ENCODE measurements around the gene RAB21.
"Not testable (repeated sequence)": the region's sequence is repeated elsewhere in the genome, so short reads cannot be mapped to it uniquely, and the experiment has no call there.

The RAB21 gene

DNA sequence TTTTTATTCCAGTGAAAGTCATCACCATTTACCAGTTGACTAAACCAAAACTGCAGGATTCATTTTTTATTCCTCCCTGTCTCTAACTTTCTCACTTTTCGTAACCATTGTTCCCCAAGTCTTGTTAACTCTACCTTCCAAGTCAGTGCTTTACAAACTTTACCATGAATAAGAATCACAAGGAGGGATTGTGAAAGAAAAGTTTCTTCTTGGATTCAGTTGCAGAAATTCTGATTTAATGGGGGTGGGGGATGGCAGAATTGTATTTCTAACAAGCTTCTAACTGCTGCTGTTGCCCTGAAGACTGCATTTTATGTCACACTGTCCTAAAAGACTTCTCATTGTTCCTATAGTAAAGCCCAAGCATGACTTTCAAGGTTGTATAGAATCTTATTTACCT lies 5.0 kb upstream of the RAB21 start:
- DNase-seq (ENCODE audit: low read depth, low spot score) = no peak

DNA sequence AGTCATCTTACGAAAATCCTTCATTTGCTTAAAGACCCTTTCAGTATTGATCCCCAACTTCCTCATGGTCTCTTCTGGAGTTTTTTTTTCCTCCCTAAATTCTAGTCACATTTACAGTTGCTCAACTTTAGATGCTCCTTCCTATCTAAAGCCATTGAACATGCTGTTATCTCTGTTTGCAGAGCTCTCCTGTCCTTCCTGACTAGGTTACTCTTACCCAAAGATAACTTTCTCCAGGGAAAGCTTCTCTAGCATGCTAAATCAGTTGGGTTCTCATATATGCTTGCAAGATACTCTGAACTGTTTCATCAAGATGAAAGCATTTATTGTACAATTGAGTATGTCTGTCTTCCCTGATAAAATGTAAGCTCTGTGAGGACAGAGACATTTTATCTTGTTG lies 1.8 kb upstream of the RAB21 start:
- DNase-seq (ENCODE audit: low read depth, low spot score) = no peak

DNA sequence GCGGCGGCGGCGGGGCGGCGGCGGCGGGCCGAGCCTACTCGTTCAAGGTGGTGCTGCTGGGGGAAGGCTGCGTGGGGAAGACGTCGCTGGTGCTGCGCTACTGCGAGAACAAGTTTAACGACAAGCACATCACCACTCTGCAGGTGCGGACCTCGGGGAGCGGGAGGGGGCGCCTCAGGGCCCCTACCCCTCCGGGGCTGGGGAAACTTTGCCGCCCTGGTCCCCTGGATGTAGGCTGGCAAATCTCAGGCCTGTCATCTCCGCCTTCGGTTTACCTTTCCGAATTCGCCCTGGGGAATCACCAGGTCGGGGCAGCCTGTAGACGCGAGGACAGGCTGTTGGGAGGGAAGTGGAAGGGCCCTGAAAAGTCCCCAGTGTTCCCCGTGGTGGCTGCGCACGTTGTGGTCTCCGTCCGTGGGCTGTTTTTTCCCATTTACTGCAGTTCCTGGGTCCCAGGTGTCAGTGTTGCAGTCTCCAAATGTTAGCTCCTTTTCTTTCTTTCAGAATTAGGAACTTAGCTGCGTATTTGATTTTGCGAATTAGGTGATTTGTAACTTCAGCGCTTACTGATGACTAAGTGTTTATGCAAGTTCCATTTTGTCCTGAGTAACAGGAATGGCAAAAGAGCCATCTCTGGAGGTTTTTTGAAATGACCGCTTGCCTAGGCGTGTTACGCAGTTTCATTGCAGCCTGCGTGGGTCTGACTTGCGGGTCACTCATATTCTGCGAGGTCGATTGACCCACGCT lies 656 bp downstream of the RAB21 start:
- no peak for DNase-seq (ENCODE audit: low read depth, low spot score)

DNA sequence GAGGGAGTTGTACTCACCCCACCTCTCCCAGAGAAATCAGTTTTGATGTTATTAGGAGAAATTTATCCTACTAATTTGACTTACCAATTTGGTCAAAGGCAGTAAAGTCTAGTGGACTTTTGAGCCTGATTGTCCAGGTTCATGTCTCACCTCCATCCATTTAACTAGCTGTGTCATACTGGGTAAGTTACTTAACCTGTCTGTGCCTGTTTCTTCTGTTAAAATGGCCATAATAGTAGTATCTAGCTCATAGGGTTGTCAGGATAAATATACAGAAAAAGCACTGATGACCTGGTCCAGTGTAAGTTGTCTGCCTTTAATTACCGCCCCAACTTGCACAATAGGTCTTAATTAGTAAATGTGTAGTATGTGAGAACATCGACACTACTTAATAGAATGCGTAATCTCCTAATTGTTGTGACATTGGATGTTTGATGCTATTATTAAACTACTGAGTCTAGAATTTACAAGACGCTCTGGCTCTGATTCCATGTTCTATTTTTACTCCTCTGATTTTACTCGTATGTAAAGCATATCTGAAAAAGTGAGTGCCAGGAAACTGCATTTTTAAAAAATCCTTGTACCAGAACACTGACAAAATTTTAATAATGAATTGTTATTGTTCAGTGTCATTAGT lies 1.5 kb downstream of the RAB21 start:
- no peak for DNase-seq (ENCODE audit: low read depth, low spot score)

DNA sequence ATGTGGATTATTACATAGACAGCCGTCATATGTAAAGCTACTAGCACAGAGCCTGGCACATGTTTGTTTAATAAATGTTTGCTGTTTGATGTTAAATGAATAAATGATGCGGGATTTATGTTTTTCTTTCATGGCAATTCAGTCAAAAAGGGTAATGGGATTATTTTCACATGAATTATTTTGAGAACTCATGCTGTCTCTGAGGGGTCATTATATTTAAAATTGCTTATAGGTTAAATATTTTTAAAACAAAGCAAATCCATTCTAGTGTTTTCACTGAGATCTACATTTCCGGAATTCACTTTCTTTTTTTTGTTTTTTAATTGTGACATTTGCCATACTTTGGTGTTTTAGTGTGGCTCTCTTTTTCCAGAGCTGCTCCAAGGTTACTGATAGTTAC lies 5.3 kb downstream of the RAB21 start:
- no peak for DNase-seq (ENCODE audit: low read depth, low spot score)

DNA sequence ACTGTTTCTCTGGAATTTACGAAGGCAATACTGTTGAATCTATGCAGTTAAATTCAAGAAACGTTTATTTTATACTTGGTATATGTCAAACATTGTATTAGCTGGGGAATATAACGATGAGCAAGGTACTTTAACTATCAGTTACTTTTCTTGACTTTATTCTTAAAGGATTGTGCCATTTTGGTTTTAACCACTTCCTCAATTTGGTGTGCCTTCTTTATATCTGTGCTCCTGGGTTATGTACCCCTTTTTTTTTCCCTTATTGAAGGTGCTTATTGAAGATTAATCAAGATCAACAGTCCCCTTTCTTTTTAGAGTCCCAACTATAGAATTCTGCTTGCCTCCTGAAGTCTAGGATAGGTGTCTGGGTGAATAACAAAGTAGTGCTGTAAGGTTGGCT lies 5.8 kb downstream of the RAB21 start:
- no peak for DNase-seq (ENCODE audit: low read depth, low spot score)

DNA sequence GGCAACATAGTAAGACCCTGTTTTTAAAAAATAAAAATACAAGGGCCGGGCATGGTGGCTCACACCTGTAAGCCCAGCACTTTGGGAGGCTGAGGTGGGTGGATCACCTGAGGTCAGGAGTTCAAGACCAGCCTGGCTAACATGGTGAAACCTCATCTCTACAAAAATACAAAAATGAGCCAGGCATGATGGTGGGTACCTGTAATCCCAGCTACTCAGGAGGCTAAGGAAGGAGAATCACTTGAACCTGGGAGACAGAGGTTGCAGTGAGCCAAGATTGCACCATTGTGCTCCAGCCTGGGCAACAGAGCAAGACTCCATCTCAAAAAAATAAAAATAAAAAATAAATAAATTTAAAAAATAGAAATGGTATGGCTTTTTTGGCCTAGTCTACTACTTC lies 6.7 kb downstream of the RAB21 start:
- DNase-seq (ENCODE audit: low read depth, low spot score) = not testable (repeated sequence)

DNA sequence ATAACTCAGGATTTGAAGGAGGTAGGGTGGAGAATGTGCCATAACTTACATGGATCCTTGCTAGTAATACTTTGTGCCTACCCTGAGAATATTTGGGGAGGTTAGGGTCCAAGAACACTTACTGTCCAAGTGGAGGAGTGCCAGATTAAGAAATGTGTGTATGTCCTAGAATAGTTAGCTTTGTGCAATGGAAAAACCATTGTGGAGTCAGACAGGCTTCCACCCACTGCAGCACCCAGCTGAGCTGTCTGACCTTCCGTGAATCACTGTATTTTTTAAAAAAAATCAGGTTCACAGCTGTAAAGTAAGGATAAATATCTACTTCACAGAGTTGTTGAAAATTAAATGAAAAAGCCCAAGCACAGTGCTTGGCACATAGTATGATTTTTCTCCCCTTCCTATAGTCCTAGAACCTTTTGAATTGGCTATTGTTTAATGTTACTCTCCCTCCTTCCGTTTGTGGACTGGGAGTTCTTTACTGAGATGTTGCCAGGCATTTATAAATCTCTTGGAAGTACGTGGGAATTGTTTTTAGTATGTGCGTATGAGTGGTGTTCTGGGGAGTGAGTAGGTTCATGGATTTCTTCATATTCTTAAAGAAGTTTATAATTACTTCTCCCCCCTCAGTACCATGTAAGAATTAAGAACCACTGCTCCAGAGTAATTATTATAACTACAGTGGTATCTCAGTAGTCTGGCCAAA lies 9.2 kb downstream of the RAB21 start:
- DNase-seq (ENCODE audit: low read depth, low spot score) = no peak

DNA sequence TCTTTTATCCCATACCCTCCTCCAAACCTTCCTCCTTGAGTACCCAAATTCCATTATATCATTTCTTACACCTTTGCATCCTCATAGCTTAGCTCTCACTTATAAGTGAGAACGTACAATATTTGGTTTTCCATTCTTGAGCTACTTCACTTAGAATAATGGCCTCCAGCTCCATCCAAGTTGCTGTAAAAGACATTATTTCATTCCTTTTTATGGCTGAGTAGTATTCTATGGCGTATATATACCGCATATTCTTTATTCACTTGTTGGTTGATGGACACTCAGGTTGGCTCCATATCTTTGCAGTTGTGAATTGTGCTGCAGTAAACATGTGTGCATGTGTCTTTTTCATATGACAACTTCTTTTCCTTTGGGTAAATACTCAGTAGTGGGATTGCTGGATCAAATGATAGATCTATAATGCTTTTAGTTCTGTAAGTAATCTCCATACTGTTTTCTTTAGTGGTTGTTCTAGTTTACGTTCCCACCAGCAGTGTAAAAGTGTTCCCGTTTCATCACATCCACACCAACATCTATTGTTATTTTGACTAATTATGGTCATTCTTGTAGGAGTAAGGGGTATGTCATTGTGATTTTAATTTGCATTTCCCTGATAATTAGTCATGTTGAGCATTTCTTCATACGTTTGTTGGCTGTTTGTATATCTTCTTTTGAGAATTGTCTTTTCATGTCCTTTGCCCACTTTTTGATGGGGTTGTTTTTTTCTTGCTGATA lies 10.1 kb downstream of the RAB21 start:
- DNase-seq (ENCODE audit: low read depth, low spot score) = no peak

DNA sequence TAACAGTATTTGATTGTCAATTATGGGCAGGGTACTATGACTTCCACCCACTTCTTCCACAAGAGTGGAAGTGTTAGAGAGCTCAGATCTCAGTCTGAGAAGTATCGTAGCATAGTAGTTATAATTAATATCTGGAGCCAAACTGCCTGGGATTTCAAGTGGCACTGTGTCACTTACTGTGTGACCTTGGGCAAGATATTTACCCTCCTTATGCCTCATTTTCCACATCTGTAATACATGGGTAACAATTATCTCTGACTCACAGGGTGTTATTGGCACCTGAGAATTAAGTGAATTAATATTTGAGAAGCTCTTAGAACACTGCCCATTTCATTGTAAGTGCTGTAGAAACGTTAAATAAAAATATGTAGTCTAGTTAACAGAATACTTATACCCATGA lies 11.5 kb downstream of the RAB21 start:
- no peak for DNase-seq (ENCODE audit: low read depth, low spot score)

DNA sequence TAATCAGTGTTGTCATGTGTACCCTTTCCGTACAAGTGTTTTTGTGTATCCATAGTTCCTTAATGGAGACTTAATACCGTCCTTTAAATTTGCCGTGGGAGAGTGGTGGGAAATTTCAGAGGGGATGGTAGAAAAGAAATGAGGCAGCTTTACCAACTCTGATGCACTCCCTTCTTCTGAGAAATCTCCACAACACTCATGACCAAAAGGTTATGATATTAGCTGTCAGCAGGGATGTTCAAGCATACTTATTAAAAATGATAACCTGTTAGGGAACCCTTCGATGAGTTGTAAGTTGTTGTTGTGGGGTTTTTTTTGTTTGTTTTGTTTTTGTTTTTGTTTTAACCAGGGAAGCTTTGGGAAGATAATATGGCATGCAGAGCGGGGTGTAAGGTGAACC lies 12.5 kb downstream of the RAB21 start:
- no peak for DNase-seq (ENCODE audit: low read depth, low spot score)

DNA sequence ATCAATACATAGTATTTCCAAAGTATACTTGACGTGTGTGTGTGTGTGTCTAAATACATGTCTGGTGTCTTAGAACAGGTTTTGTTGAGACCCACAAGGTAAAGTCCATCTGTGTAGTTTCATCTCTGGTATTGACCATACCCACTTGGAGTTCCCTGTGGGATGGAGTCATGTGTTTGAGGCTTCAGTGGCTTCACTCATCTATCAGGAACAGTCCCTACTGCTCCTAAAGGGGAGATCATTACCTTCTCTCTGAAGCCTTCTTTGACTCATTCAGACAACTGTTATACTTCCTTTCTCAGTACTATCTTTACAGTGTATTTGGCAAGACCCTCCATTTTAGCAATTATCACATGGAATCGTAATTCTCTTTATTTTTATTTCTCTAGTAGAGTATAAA lies 14.2 kb downstream of the RAB21 start:
- no peak for DNase-seq (ENCODE audit: low read depth, low spot score)

DNA sequence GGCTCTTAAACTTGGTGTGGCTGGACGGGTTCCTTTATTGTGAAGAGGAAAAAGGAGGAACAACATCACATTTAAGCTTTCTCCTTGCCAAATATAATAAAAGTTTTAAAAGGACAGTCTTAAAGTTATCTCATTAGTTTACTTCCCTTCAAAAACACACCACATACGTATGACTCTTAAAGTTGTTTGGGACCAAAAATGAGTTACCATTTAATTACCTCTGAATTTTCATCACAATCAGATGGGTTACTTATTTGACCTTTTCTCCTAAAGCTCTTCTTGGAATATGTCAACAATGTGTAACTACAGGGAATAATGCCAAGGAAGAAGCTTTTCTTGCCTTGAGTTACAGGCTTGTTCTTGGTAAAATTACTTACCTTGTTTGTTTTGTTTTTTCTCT lies 16.4 kb downstream of the RAB21 start:
- DNase-seq (ENCODE audit: low read depth, low spot score) = no peak

DNA sequence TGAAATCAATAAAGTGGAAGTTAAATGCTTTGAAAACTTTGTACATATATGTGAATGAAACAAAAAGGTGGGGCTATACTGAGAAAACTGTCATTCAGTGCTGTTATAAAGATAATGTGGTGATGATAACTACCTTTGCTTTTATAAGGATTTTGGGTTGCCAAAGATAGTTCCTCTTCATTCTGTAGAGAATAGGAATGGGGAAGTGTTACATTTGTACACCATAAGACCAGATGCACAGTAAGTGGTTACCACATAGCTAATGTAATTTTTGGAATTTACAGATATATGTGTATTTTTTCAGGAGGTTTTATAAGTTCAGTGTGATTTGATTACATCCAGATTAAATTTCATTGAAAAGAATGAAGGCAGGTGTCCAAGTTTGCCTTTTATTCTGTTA lies 18.1 kb downstream of the RAB21 start:
- no peak for DNase-seq (ENCODE audit: low read depth, low spot score)

DNA sequence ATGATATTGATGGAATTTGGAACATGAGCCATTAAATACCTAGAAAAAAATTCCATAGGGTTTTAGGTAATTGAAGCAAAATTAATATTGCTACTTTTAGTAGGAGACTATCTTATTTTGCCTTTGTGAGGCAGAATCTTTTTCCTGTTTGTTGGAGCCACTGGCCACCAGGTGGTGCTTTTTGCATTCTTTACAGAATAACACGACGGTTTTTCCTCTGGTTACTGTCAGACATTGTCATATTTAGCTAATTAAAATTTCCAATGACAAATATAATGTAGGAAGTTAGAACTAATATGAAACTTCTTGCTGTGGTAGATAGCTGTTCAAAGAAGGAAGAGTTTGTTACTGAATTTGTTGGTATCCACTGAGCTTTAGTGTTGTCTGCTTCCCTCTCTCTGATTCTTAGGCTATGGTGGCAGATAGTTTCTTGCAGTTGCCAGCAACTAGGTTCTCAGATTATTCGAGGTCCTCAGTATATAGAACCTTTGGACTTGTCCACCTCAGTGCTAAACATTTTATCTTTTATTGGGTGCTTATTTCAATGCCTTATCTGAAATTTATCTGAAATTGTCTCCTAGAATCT lies 25.7 kb downstream of the RAB21 start:
- DNase-seq (ENCODE audit: low read depth, low spot score) = no peak

DNA sequence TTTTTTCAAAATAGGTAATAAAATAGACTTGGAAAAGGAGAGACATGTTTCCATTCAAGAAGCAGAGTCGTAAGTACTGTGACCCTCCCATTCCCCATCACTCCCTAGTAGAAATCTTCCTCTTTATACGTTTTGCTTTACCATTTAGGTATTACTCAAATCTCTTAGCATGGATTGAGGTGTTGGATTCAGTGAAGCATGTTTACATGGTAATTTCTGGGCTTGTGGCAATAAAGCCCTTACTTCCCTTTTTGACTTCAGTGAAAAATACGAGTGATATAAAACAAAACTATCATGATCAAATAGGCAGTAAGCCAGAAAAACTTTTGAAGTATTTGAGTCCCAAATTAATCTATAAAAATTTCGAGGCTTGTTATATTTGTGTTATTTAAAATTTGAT lies 27.4 kb downstream of the RAB21 start:
- no peak for DNase-seq (ENCODE audit: low read depth, low spot score)

DNA sequence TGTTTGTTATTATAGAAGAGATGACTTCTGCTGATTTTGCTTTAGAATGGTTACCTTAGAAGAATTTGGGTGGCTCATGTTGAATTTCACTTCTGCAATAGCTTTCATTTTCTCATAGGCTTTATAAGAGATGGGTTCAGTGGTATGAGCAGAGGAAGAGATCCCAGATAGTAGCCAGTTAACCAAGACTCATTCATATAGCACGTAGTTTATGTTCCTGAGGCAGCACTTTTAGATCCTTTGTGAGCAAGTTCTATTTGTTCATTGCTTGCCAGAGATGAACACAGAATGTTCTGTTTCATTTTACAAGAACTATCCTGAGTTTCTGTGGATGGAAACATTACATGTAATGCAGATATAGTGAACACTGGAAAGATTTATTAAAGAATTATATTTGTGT lies 32.2 kb downstream of the RAB21 start:
- no peak for DNase-seq (ENCODE audit: low read depth, low spot score)

DNA sequence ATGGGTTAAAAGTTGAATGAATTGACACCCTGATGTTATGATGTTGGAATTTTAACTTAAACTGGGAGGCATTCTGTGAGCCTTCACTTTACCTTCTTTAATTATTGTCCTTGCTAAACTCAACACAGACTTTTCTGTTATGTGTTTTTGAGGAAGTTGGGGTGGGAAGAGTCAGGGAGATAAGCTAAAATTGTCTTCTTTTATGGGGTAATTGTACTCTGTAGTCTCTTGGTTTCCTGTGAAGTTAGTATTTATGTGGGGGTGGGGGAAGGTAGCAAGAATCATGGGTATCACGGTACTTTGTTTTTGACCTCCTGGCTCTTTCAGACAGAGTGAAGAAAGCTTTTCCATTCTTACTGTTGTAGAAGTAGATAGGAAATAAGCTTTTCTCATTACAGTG lies 32.9 kb downstream of the RAB21 start:
- DNase-seq (ENCODE audit: low read depth, low spot score) = no peak

DNA sequence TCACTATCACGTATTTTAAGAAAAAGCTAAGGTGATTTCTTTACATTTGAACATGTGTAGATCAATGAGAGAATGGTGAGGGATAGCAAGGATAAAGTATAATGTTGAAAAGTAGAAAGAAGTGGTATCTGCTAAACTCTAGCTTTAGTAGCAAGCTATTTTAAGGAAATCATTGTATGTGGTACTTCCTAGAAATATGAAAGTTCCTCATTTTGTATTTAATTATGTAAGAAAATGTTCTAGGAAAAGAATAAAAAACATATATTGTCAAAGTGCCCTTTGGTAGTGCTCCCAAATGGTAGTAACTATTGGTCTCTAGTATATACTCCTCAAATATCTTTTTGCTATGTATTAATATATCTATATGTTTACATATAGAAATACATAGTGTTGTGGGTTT lies 35.7 kb downstream of the RAB21 start:
- no peak for DNase-seq (ENCODE audit: low read depth, low spot score)

DNA sequence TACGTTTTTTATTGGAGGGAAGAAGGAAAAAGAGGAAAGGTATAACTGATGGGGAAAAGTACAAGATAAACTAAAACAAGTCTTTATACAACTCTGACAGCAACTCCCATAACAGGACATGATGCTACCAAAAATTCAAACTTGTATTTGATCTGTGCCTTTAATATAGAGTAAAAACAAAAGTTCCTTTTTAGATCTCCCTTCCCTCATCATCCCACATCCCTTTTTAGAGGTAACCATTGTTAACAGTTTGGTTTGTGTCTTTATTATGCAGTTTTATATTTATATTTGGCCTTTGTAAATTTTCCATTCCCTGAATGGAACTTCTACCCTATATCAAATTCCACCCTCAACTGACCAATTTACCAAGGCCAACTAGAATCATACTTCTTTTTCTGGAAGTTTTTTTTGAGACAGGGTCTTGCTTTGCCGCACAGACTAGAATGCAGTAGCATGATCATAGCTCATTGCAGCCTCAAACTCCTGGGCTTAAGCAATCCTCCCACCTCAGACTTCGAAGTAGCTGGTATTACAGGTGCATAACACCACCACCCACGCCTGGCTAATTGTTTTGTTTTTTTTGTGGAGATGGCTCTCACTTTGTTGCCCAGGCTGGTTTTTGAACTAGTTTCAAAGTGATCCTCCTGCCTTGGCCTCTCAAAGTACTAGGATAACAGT lies 36.9 kb downstream of the RAB21 start:
- no peak for DNase-seq (ENCODE audit: low read depth, low spot score)

DNA sequence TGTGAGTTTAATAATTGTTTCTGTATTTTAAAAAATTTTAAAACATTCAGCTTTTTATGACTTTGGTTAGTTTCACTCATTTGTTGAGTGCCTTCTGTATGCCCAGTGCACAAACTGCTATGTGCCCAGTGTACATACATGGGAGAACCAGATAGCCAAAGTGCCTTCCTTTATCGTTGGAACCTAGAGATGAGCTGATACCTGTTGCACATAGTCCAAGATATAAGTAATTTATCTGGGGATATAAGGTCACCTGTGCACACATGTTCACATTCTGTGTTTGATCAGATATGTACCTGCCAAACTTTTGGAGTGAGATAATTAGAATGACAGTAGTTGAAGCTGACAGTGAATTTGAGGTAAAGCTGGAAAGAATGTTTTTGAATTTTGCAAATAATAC lies 37.9 kb downstream of the RAB21 start:
- DNase-seq (ENCODE audit: low read depth, low spot score) = no peak

All from activated naive CD8-positive, alpha-beta T cell treated with anti-CD3 and anti-CD28 coated beads, Interleukin-2, amount 50 U/mL, for 16 hours (primary cell).